A673 (cell line): ENCODE measurements around the gene REST. TPM values are rescaled to one million over a fixed set of nuclear protein-coding genes. Genes with fewer than 3 reads are reported as not detected.

Source experiments
- BruUV-seq: library from RNA; stranded (reverse); fragments of 400-500 nt; replicated peaks from 2 replicates; lab custom pipeline; 2021; lab: Mats Ljungman, UMichigan
- CTCF ChIA-PET: fragments of 300-600 bp; sonication (Branson Sonifier 250); formaldehyde crosslinking; loops from one replicate; lab custom pipeline; 2022; ENCODE audit warnings: antibody characterized with exemption; lab: Charles Lee
- POLR2A ChIA-PET: fragments of 300-600 bp; sonication (Branson Sonifier 250); formaldehyde crosslinking; loops from one replicate; lab custom pipeline; 2022; ENCODE audit warnings: antibody characterized with exemption; ENCODE audit not compliant: low non-redundant PET; lab: Charles Lee
- DNase-seq: peaks from one replicate; pipeline ENCODE4 v3.0.0-alpha.2; 2015; ENCODE audit warnings: low spot score
- H3K27ac ChIP-seq: fragments of 200-600 bp; sonication (generic); 2 replicates; pipeline ENCODE4 v1.5.1; 2016; ENCODE audit warnings: mixed run types, low read depth, mild to moderate bottlenecking, mixed read lengths, antibody characterized with exemption, low read length; ENCODE audit not compliant: poor library complexity, severe bottlenecking
- H3K27me3 ChIP-seq: fragments of 200-600 bp; sonication (generic); replicated peaks from 2 replicates; pipeline ENCODE4 v1.6.1; 2017; ENCODE audit warnings: mixed run types, low read depth, mild to moderate bottlenecking, mixed read lengths, antibody characterized with exemption, low read length; ENCODE audit not compliant: insufficient read depth, poor library complexity
- H3K36me3 ChIP-seq: fragments of 200-600 bp; sonication (generic); 2 replicates; pipeline ENCODE4 v1.6.1; 2016; ENCODE audit warnings: mixed run types, mild to moderate bottlenecking, mixed read lengths, antibody characterized with exemption, low read length; ENCODE audit not compliant: insufficient read depth, poor library complexity, severe bottlenecking
- H3K4me1 ChIP-seq: fragments of 200-600 bp; sonication (generic); 2 replicates; pipeline ENCODE4 v1.6.1; 2017; ENCODE audit warnings: mixed run types, mild to moderate bottlenecking, mixed read lengths, antibody characterized with exemption, low read length; ENCODE audit not compliant: insufficient read depth, poor library complexity, severe bottlenecking
- H3K4me3 ChIP-seq: fragments of 200-600 bp; sonication (generic); 2 replicates; pipeline ENCODE4 v1.5.1; 2016; ENCODE audit warnings: low read depth, mixed run types, mild to moderate bottlenecking, mixed read lengths, low read length; ENCODE audit not compliant: poor library complexity, severe bottlenecking
- H3K9me3 ChIP-seq: fragments of 200-600 bp; sonication (generic); 2 replicates; pipeline ENCODE4 v1.6.1; 2016; ENCODE audit warnings: mixed run types, low read depth, mild to moderate bottlenecking, mixed read lengths, antibody characterized with exemption, low read length; ENCODE audit not compliant: poor library complexity, severe bottlenecking
- CTCF ChIP-seq: fragments of 300-800, 200-600 bp; sonication (generic); conservative IDR thresholded peaks from 2 replicates; pipeline ENCODE4 v1.5.1; 2017; ENCODE audit warnings: low read depth, mild to moderate bottlenecking, antibody characterized with exemption, low read length, moderate library complexity, mixed read lengths
- EZH2 ChIP-seq: fragments of 200-600 bp; sonication (generic); IDR thresholded peaks from 2 replicates; pipeline ENCODE4 v1.6.1; 2017; ENCODE audit warnings: borderline replicate concordance, low read depth, mild to moderate bottlenecking, mixed read lengths, antibody characterized with exemption, low read length; ENCODE audit not compliant: poor library complexity, severe bottlenecking
- intact Hi-C: fragments of 100-400 bp; cut with micrococcal nuclease; formaldehyde crosslinking; loops from one replicate; pipeline ENCODE4 v1.10.0; 2022; ENCODE audit not compliant: unreplicated experiment
- total RNA-seq: library from RNA; stranded (reverse); gene quantifications from 2 replicates; pipeline ENCODE4 v1.2.3, GENCODE V29; 2021

REST gene
- total RNA-seq, 1 experiment from 2014 or later = 24.6 TPM

GRCh38 chr4:56940971-56941370 lies 33.3 kb downstream of the REST start:
- intact Hi-C loops = no loop called here
- no peak overlapping the region for H3K27ac ChIP-seq
- H3K27me3 ChIP-seq = no peaks in the 10 kb centered on the region
- no peak for DNase-seq
- BruUV-seq = no TSS peak
- H3K4me1 ChIP-seq = no peaks in the 10 kb centered on the region
- no peak overlapping the region for H3K4me3 ChIP-seq
- TF ChIP-seq CTCF (no peak), EZH2 (no peak)
- no peaks in the 10 kb centered on the region for H3K9me3 ChIP-seq
- no peaks in the 10 kb centered on the region for H3K36me3 ChIP-seq
- ChIA-PET CTCF (no interaction called here), POLR2A (interaction anchor here (0.6 kb wide), 1 partner anchor 30 kb away, joined by 5 read pairs; no protein-coding TSS in a partner anchor)

GRCh38 chr4:56941403-56941802 lies 33.7 kb downstream of the REST start:
- BruUV-seq = no TSS peak
- TF ChIP-seq CTCF (no peak), EZH2 (no peak)
- CTCF ChIA-PET = no interaction called here
- no peaks in the 10 kb centered on the region for H3K9me3 ChIP-seq
- H3K4me1 ChIP-seq = no peaks in the 10 kb centered on the region
- no peaks in the 10 kb centered on the region for H3K27me3 ChIP-seq
- no peak overlapping the region for H3K4me3 ChIP-seq
- intact Hi-C loops = no loop called here
- POLR2A ChIA-PET = no interaction called here
- H3K27ac ChIP-seq = no peak overlapping the region
- DNase-seq = no peak
- H3K36me3 ChIP-seq = no peaks in the 10 kb centered on the region

GRCh38 chr4:56953680-56954520 lies 46.2 kb downstream of the REST start:
- H3K4me3 ChIP-seq = no peak overlapping the region
- no peaks in the 10 kb centered on the region for H3K9me3 ChIP-seq
- no TSS peak for BruUV-seq
- POLR2A ChIA-PET = no interaction called here
- H3K4me1 ChIP-seq = peaks cover 5% of the 10 kb centered on the region
- CTCF ChIA-PET = no interaction called here
- no peaks in the 10 kb centered on the region for H3K36me3 ChIP-seq
- no peak for DNase-seq
- intact Hi-C loops = no loop called here
- TF ChIP-seq CTCF = no peak
- TF ChIP-seq EZH2 = no peak
- no peaks in the 10 kb centered on the region for H3K27me3 ChIP-seq
- no peak overlapping the region for H3K27ac ChIP-seq
